Activated naive CD4-positive, alpha-beta T cell (primary cell): Measurements from ENCODE around the gene VSTM4.

ENCODE experiments used
- DNase-seq, 4 experiments: peaks; one replicate each; lab custom pipeline; 2025; lab: John Stamatoyannopoulos, UW

Gene VSTM4

GRCh38 chr10:49040601-49041000 is 74.7 kb downstream of the VSTM4 start:
- no peak for DNase-seq

- no peak for DNase-seq
Observed at GRCh38 chr10:49039409-49039808, 75.9 kb downstream of the VSTM4 start.

GRCh38 chr10:49038711-49039110 is 76.6 kb downstream of the VSTM4 start:
- no peak for DNase-seq

GRCh38 chr10:49037187-49037586 is 78.1 kb downstream of the VSTM4 start:
- DNase-seq: no peak

- DNase-seq: no peak
Observed at GRCh38 chr10:49036638-49037037, 78.7 kb downstream of the VSTM4 start.

GRCh38 chr10:49035920-49036319 is 79.4 kb downstream of the VSTM4 start:
- no peak for DNase-seq

- no peak for DNase-seq
Observed at GRCh38 chr10:49034925-49035324, 80.4 kb downstream of the VSTM4 start.

GRCh38 chr10:49033939-49034338 is 81.4 kb downstream of the VSTM4 start:
- no peak for DNase-seq

GRCh38 chr10:49029666-49030065 is 85.7 kb downstream of the VSTM4 start:
- DNase-seq: no peak

- no peak for DNase-seq
Observed at GRCh38 chr10:49028639-49029038, 86.7 kb downstream of the VSTM4 start.

GRCh38 chr10:49025347-49025983 is 89.9 kb downstream of the VSTM4 start:
- no peak for DNase-seq

GRCh38 chr10:49024484-49024883 is 90.8 kb downstream of the VSTM4 start:
- DNase-seq: no peak

GRCh38 chr10:49023752-49024151 is 91.6 kb downstream of the VSTM4 start:
- DNase-seq: no peak

GRCh38 chr10:49023071-49023470 is 92.3 kb downstream of the VSTM4 start:
- DNase-seq: no peak

- DNase-seq: no peak
Observed at GRCh38 chr10:49021685-49022084, 93.6 kb downstream of the VSTM4 start.

- DNase-seq: no peak
Observed at GRCh38 chr10:49015700-49016099, 99.6 kb downstream of the VSTM4 start.

GRCh38 chr10:49012603-49013002 is 102.7 kb downstream of the VSTM4 start:
- DNase-seq: no peak

GRCh38 chr10:49011756-49012155 is 103.6 kb downstream of the VSTM4 start:
- DNase-seq: no peak

GRCh38 chr10:49010865-49011264 is 104.5 kb downstream of the VSTM4 start:
- no peak for DNase-seq

GRCh38 chr10:49010295-49010694 is 105.0 kb downstream of the VSTM4 start:
- no peak for DNase-seq

GRCh38 chr10:49009199-49009979 is 105.9 kb downstream of the VSTM4 start:
- no peak for DNase-seq

GRCh38 chr10:49008505-49009198 is 106.7 kb downstream of the VSTM4 start:
- DNase-seq: no peak

GRCh38 chr10:49008091-49008490 is 107.2 kb downstream of the VSTM4 start:
- no peak for DNase-seq
